Small intestine (tissue), 7 donors: ENCODE measurements around the gene FAM120B. TPM values are rescaled to one million over a fixed set of nuclear protein-coding genes. Genes with fewer than 3 reads are reported as not detected.
"Not testable (repeated sequence)": the region's sequence is repeated elsewhere in the genome, so short reads cannot be mapped to it uniquely, and the experiment has no call there.

Experiments
- DNase-seq, 2 donors: peaks; one replicate each; pipeline versions ENCODE4 v3.0.0 to v3.0.0-alpha.2; 2013
- FAIRE-seq: peaks from 2 replicates; lab custom pipeline; 2012; peaks lifted over from hg19 to GRCh38; lab: Jason Lieb, UNC
- H3K27ac ChIP-seq, 3 donors: one replicate each; pipeline ENCODE4 v1.5.1; 2013; ENCODE audit warnings: low read length in 2 of 3, mild to moderate bottlenecking in 2 of 3, control low read depth in 1 of 3, inconsistent platforms in 1 of 3, low read depth in 1 of 3, moderate library complexity in 1 of 3
- H3K27me3 ChIP-seq, 3 donors: one replicate each; pipeline ENCODE4 v1.6.1; 2013; ENCODE audit warnings: low read length in 3 of 3, inconsistent platforms in 1 of 3; ENCODE audit not compliant: control insufficient read depth in 3 of 3, insufficient read depth in 3 of 3
- H3K36me3 ChIP-seq, 3 donors: one replicate each; pipeline ENCODE4 v1.6.1; 2013; ENCODE audit warnings: low read length in 3 of 3, inconsistent platforms in 1 of 3, low read depth in 1 of 3, mild to moderate bottlenecking in 1 of 3, moderate library complexity in 1 of 3; ENCODE audit not compliant: control insufficient read depth in 3 of 3, insufficient read depth in 2 of 3
- H3K4me1 ChIP-seq, 3 donors: one replicate each; pipeline ENCODE4 v1.6.1; 2013; ENCODE audit warnings: low read length in 2 of 3, inconsistent platforms in 1 of 3, low read depth in 1 of 3, mild to moderate bottlenecking in 1 of 3, moderate library complexity in 1 of 3; ENCODE audit not compliant: control insufficient read depth in 3 of 3, insufficient read depth in 2 of 3
- H3K4me3 ChIP-seq, 3 donors: one replicate each; pipeline ENCODE4 v1.5.1; 2013; ENCODE audit warnings: low read length in 3 of 3, control low read depth in 1 of 3, inconsistent platforms in 1 of 3, low read depth in 1 of 3, mild to moderate bottlenecking in 1 of 3, moderate library complexity in 1 of 3
- H3K9me3 ChIP-seq, 2 donors: one replicate each; pipeline ENCODE4 v1.6.1; 2013; ENCODE audit warnings: low read depth in 1 of 2, low read length in 1 of 2; ENCODE audit not compliant: control insufficient read depth in 2 of 2, insufficient read depth in 1 of 2
- WGBS, 3 donors: extraction: QIAGEN DNeasy Blood & Tissue Kit; methylation state at CpG; one replicate each; pipeline ENCODE4 v1.1.7; 2013; 5-methylcytosine and 5-hydroxymethylcytosine counted together
- polyA plus RNA-seq, 4 donors: library from polyadenylated mRNA; stranded (reverse) in 3 of 4; unstranded in 1 of 4; fragments of 200-250 nt in 3 of 4; fragments of 120-200 nt in 1 of 4; gene quantifications; one replicate each; pipeline versions ENCODE4 v1.2.1 to v1.2.3, GENCODE V29; 2013
- donor health status: healthy with polysubstance abuse.
- donor health status: control.
- donor health status: control.
- donor health status: Bipolar disorder and iron deficiency.
- donor health status: healthy.

Gene FAM120B
- polyA plus RNA-seq, 4 donors: 6.5 to 24.0 (median 10.6) TPM

DNA sequence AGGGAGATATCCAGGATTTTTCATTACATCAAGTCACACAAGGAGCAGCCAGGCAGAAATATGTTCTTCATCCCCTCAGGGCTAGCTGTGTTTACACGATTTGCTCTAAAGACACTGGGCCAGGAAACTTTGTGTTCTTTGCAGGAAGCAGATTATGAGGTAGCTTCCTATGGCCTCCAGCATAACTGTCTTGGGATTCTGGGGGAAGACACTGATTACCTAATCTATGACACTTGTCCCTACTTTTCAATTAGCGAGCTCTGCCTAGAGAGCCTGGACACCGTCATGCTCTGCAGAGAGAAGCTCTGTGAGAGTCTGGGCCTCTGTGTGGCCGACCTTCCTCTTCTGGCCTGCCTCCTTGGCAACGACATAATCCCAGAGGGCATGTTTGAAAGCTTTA is 11.2 kb downstream of the FAM120B start:
- FAIRE-seq (no peak), DNase-seq (no peak)
- 75 to 90% (median 88%) methylated on average over 5 of the region's 5 CpGs for WGBS, 3 donors
- Histone ChIP-seq H3K27ac (peak overlapping the region in 2 of 3 donors; percentile 5 to 36), H3K4me1 (peaks cover 0 to 10% (median 7%) of the 10 kb centered on the region in 3 donors), H3K27me3 (no peaks in the 10 kb centered on the region), H3K9me3 (no peaks in the 10 kb centered on the region), H3K36me3 (peaks cover 0 to 22% (median 7%) of the 10 kb centered on the region in 3 donors), H3K4me3 (no peak overlapping the region)

DNA sequence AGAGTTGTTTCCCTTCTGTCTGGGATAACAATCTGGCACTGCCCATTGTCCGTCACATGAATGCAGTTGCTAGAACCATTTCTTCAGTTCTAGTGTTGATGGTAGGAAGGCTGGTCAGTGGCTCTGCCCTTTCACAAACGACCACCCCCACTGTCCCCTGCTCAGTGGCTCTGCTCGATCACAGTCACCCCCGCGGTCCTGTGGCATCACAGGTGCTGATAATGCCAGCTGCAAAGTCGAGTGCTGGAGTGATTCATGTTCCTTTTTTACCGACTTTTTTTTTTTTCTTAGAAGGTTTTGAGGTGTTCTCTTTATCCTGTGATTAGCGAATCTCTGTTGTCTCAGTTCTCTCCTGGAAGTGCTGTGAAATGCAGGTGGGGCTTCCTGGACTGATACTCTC is 22.8 kb downstream of the FAM120B start:
- H3K4me3 ChIP-seq: no peak overlapping the region
- 79 to 89% (median 86%) methylated on average over 8 of the region's 8 CpGs for WGBS, 3 donors
- no peak for DNase-seq
- no peaks in the 10 kb centered on the region for H3K4me1 ChIP-seq
- no peak overlapping the region for H3K27ac ChIP-seq
- no peaks in the 10 kb centered on the region for H3K27me3 ChIP-seq
- H3K36me3 ChIP-seq: peaks cover 3 to 47% (median 13%) of the 10 kb centered on the region in 3 donors
- H3K9me3 ChIP-seq: no peaks in the 10 kb centered on the region
- FAIRE-seq: no peak

DNA sequence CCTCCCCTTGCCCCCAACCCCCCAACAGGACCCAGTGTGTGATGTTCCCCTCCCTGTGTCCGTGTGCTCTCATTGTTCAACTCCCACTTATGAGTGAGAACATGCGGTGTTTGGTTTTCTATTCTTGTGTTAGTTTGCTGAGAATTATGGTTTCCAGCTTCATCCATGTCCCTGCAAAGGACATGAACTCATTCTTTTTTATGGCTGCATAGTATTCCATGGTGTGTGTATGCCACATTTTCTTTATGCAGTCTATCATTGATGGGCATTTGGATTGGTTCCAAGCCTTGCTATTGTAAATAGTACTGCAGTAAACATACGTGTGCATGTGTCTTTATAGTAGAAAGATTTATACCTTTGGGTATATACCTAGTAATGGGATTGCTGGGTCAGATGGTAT is 28.6 kb downstream of the FAM120B start:
- not testable (repeated sequence) for H3K27ac ChIP-seq, DNase-seq, H3K4me3 ChIP-seq, H3K9me3 ChIP-seq, H3K4me1 ChIP-seq, H3K27me3 ChIP-seq, FAIRE-seq
- H3K36me3 ChIP-seq: peaks cover 3 to 20% (median 7%) of the 10 kb centered on the region in 3 donors
- 98 to 100% (median 99%) methylated on average over 3 of the region's 3 CpGs for WGBS, 3 donors

DNA sequence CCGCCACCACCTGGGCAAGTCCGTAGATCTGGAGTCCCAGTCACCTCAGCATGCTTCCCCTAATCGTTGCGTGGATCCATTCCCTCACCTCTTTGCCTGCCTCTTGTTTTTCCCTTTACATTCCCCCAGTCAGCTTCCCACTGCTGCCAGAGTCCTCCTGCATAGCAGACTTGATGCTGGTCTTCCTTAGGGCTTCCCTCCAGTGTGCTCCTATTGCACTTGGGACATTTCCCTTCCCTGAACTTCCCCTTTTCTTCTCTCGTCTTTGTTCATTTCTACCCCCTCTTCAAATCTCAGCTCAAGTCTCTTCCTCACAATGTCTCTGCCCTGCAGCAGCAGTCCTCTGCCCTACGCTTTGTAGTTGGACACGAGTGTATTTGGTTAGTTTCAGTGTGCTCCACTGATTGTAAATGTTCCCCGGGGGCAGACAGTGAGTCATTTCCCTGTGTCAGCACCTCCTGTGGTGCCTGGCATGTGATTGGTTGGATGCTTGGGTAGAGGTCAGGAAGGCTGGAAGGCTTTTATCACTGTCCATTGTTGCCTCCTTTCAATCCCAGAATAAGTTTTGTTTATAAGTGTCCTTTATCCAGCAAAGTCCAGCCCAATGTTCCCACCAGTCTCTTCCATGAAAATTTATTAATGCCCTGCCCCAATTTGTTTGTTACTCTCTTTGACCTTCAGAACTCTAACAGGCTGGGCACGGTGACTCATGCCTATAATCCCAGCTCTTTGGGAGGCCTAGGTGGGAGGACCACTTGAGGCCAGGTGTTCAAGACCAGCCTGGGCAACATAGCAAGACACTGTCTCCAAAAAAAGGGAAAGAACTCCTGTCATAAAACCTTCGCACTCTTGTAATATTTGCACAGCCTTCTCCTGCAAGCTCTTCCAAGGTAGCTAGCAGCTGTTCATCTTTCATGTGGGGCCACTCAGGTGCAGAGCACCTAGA is 38.3 kb downstream of the FAM120B start:
- peak in 1 of 2 donors; percentile 13 for DNase-seq
- no peak overlapping the region for H3K4me3 ChIP-seq
- no peaks in the 10 kb centered on the region for H3K27me3 ChIP-seq
- WGBS, 3 donors: 72 to 80% (median 72%) methylated on average over 10 of the region's 10 CpGs
- H3K27ac ChIP-seq: peak overlapping the region in 1 of 3 donors; percentile 11
- peaks cover 0 to 2% of the 10 kb centered on the region in 2 donors for H3K9me3 ChIP-seq
- peaks cover 0 to 39% (median 16%) of the 10 kb centered on the region in 3 donors for H3K36me3 ChIP-seq
- FAIRE-seq: no peak
- H3K4me1 ChIP-seq: peaks cover 0 to 2% (median 0%) of the 10 kb centered on the region in 3 donors

GRCh38 chr6:170345662-170346061 is 39.1 kb downstream of the FAM120B start:
- Histone ChIP-seq H3K27ac (no peak overlapping the region), H3K36me3 (peaks cover 6 to 45% (median 22%) of the 10 kb centered on the region in 3 donors)
- 90 to 94% (median 93%) methylated on average over 3 of the region's 3 CpGs for WGBS, 3 donors

GRCh38 chr6:170346649-170347048 is 40.1 kb downstream of the FAM120B start:
- no peak for FAIRE-seq
- H3K9me3 ChIP-seq: peaks cover 2 to 10% of the 10 kb centered on the region in 2 donors
- WGBS, 3 donors: 73 to 88% (median 79%) methylated on average over 2 of the region's 2 CpGs
- no peak for DNase-seq
- peaks cover 6 to 37% (median 22%) of the 10 kb centered on the region in 3 donors for H3K36me3 ChIP-seq
- no peaks in the 10 kb centered on the region for H3K27me3 ChIP-seq
- peaks cover 0 to 2% (median 0%) of the 10 kb centered on the region in 3 donors for H3K4me1 ChIP-seq
- no peak overlapping the region for H3K27ac ChIP-seq
- no peak overlapping the region for H3K4me3 ChIP-seq

More at GRCh38 chr6:170345662-170346061, 39.1 kb downstream of the FAM120B start:
- DNase-seq (peak in 1 of 2 donors; percentile 14), FAIRE-seq (no peak)
- peaks cover 0 to 2% (median 0%) of the 10 kb centered on the region in 3 donors for H3K4me1 ChIP-seq
- no peak overlapping the region for H3K4me3 ChIP-seq
- H3K27me3 ChIP-seq: no peaks in the 10 kb centered on the region
- H3K9me3 ChIP-seq: peaks cover 2 to 8% of the 10 kb centered on the region in 2 donors

DNA sequence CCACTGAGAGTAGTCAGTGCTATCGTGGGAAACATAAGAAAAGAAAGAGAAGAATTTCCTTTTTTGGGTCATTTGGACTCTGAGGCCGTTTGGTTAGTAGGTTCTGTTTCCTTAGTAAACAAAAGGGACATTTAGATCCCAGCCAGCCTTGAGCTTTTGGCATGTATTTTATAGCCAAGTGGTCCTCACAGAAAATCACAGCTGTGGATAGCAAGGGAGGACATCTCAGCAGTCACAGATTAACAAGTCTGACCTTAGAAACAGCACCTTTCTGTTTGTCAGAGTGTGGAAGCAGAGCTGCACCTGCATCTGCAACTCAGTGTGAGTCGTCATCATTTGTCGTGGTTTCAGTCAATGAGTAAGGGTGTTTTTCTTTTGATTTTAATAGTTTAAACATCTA is 40.5 kb downstream of the FAM120B start:
- Histone ChIP-seq H3K27ac (no peak overlapping the region), H3K36me3 (peaks cover 6 to 34% (median 22%) of the 10 kb centered on the region in 3 donors), H3K9me3 (peaks cover 2 to 13% of the 10 kb centered on the region in 2 donors), H3K4me3 (no peak overlapping the region), H3K4me1 (peaks cover 0 to 2% (median 0%) of the 10 kb centered on the region in 3 donors), H3K27me3 (no peaks in the 10 kb centered on the region)
- no peak for FAIRE-seq
- no peak for DNase-seq
- whole genome bisulfite sequencing, 3 donors: 60 to 83% (median 67%) methylated on average over 4 of the region's 4 CpGs

DNA sequence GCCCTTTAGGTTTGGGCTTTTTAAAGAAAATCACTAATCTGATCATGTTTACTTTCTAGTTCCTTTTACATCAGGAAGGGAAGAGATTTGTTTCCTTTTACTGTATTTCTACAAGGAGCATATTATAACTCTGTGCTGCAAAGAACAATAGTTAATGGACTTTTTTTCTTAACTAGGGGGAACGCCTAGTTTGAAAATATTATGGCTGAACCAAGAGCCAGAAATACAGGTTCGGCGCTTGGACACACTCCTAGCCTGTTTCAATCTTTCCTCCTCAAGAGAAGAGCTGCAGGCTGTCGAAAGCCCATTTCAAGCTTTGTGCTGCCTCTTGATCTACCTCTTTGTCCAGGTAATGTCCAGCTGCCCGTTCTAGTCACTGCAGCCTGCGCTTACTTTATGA is 41.4 kb downstream of the FAM120B start:
- Histone ChIP-seq H3K9me3 (peaks cover 2 to 13% of the 10 kb centered on the region in 2 donors), H3K4me3 (no peak overlapping the region), H3K36me3 (peaks cover 6 to 30% (median 22%) of the 10 kb centered on the region in 3 donors), H3K27ac (no peak overlapping the region), H3K27me3 (no peaks in the 10 kb centered on the region), H3K4me1 (no peaks in the 10 kb centered on the region)
- DNase-seq (no peak), FAIRE-seq (no peak)
- WGBS, 3 donors: 91 to 98% (median 96%) methylated on average over 6 of the region's 6 CpGs
